ENCODE results near the gene AKR1C8. TPM values are rescaled to one million over a fixed set of nuclear protein-coding genes. Genes with fewer than 3 reads are reported as not detected.

The AKR1C8 gene
- total RNA-seq, 2 donors from 2014 or later, result 0.26 to 1.1 TPM

DNA sequence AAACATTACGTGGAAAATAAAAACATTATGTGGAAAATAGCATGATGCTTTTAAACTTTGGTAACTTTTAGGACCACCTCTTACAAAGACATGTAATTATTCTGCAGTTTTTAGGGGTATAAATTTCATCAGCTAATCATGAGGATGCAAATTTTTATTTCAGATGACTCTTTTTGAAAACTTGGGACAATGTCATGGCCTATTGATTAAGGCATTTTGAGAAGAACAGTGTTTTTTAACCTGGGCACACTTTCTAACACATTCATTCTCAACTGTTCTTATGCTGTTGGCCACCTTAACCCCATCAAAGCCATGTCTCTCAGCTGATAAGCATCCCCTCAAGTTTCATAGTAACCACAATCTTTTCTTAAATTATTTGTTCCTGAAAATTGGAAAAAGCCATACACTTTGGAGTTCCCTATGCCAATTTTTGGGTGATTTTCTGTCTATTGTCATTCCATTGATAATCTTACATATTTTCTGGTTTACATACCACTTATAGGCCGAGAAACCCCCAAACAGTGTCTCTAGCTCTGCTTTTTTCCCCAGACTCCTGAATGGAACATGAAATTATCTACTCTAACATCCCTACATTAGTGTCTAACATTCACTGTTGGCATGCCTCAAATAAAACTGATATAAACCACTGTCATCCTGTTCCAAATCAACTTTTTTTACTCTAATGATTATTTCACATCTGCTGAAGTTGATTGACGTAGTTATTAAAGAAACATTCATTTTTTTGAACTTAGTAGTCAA, 76.1 kb downstream of the AKR1C8 start:
- Mint-ChIP-seq H3K36me3 (ENCODE audit: low read depth) (no peaks in the 10 kb centered on the region), H3K27me3 (no peaks in the 10 kb centered on the region), H3K9me3 (no peaks in the 10 kb centered on the region), H3K27ac (no peak overlapping the region), H3K4me1 (no peaks in the 10 kb centered on the region), H3K4me3 (no peak overlapping the region)
- ATAC-seq (replicated peaks), result no peak

DNA sequence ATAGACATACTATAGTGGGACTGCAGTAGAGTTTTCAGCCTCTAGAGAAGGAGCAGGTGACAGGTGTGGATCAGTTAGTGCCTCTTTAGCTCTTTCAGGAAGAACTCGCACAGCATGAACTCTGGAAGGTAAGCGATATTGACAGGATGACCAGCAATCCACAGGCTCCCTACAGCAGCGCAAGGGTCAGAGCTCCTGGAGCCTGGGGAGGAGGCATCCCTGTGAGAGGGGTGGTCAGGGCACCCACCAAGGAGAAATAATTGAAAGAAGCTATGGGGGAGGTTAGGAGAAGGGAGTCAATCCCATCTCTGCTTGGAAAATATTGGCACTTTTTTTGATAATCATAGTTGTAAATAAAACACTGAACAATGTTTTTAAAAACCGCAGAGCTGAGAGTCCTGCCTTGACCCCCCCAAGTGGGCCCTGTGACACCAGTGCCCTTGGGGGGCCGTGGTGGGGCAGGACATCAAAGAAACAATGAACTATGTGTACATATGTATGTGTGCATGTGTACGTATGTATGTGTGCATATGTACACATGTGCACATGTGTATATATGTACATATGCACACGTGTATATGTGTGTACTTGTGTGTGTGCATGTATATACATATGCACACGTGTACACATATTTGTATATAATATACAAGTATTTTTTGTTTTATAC, 77.0 kb downstream of the AKR1C8 start:
- Mint-ChIP-seq H3K36me3 (ENCODE audit: low read depth) (no peaks in the 10 kb centered on the region), H3K9me3 (no peaks in the 10 kb centered on the region), H3K27ac (no peak overlapping the region), H3K27me3 (no peaks in the 10 kb centered on the region), H3K4me1 (no peaks in the 10 kb centered on the region), H3K4me3 (no peak overlapping the region)
- no peak for ATAC-seq (replicated peaks)

DNA sequence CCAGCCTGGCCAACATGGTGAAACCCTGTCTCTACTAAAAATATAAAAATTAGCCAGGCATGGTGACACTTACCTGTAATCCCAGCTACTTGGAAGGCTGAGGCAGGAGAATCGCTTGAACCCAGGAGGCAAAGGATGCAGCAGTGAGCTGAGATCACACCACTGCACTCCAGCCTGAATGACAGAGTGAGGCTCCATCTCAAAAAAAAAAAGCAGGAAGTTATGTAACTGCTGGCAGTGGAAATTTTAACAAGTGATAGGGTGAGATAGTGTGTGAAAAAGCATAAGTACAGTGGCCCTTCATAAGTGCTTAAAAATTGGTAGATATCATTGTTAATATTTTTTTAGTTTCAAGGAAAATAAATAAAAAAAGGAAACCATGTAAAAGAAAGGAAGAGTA, 78.4 kb downstream of the AKR1C8 start:
- Mint-ChIP-seq H3K4me1 (no peaks in the 10 kb centered on the region), H3K9me3 (no peaks in the 10 kb centered on the region), H3K36me3 (ENCODE audit: low read depth) (no peaks in the 10 kb centered on the region), H3K27ac (no peak overlapping the region), H3K4me3 (no peak overlapping the region), H3K27me3 (no peaks in the 10 kb centered on the region)
- no peak for ATAC-seq (replicated peaks)

DNA sequence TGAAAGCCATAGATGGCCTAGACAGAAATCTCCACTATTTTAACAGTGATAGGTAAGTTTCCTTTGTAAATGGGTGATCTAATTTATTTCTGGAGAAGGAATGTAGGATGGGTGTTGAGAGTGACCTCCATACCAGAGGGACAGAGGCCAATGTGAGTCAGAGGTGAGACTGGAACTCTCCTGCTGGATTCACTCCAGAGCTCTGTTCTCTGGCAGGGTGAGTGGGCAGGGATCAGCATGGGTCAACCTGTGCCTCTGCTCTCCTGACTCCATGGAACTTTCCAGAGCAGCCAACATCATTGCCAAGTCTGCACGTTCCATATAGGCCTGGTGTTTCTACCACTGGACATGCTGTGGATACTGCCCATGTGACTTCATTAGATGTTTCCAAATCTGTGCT, 79.3 kb downstream of the AKR1C8 start:
- Mint-ChIP-seq H3K9me3 (no peaks in the 10 kb centered on the region), H3K4me1 (no peaks in the 10 kb centered on the region), H3K36me3 (ENCODE audit: low read depth) (no peaks in the 10 kb centered on the region), H3K4me3 (no peak overlapping the region), H3K27ac (no peak overlapping the region), H3K27me3 (no peaks in the 10 kb centered on the region)
- ATAC-seq (replicated peaks), result no peak

Other genes with a start within 250 kb of the AKR1C8 start
- under 1 TPM; 0.32 to 0.71 TPM for gene AKR1C1, start 221.7 kb downstream of the AKR1C8 start, total RNA-seq
- not detected for gene AKR1C2, start 181.3 kb downstream of the AKR1C8 start, total RNA-seq
- 1 to 10 TPM in 1 of 2 donors, under 1 TPM in 1; 0.34 to 2.9 TPM for gene AKR1C3, start 90.7 kb downstream of the AKR1C8 start, total RNA-seq
- gene AKR1C4, start 11.7 kb upstream of the AKR1C8 start, total RNA-seq, result under 1 TPM in 1 of 2 donors, not detected in 1; 0.71 TPM
- gene UCN3, start 179.8 kb upstream of the AKR1C8 start, total RNA-seq, result not detected
- not detected for gene TUBAL3, start 219.7 kb upstream of the AKR1C8 start, total RNA-seq
- gene NET1, start 227.4 kb upstream of the AKR1C8 start, total RNA-seq, result 10 to 100 TPM; 17.0 to 39.6 TPM

Data from activated T-helper 17 cell treated with anti-CD3 and anti-CD28 coated beads, Interleukin-2, amount 50 U/mL, for 72 hours (primary cell).